ENCODE data around the gene PLAU. TPM values are rescaled to one million over a fixed set of nuclear protein-coding genes. Genes with fewer than 3 reads are reported as not detected.

PLAU gene
- total RNA-seq, 1 donor from 2014 or later, result 0.38 TPM

- TF ChIP-seq CTCF (IDR thresholded peaks at IDR 0.05; ENCODE audit: unreplicated experiment), result no peak
- no peak within 1 kb of the TSS for H3K27ac Mint-ChIP-seq
- DNase-seq (ENCODE audit: low spot score, unreplicated experiment), result peak; percentile 52
- H3K36me3 Mint-ChIP-seq (ENCODE audit: insufficient read depth), result peaks cover 13% of the 10 kb centered on the region
- H3K4me3 Mint-ChIP-seq (ENCODE audit: low read depth), result peak within 1 kb of the TSS; percentile 74
- H3K27me3 Mint-ChIP-seq, result peaks cover 25% of the 10 kb centered on the region
- peaks cover 15% of the 10 kb centered on the region for H3K4me1 Mint-ChIP-seq (ENCODE audit: low read depth)
- H3K9me3 Mint-ChIP-seq (ENCODE audit: low read depth), result no peaks in the 10 kb centered on the region
Observed at GRCh38 chr10:73874267-73875138, 36.4 kb upstream of the PLAU start, which contains the start of gene CAMK2G. CAMK2G (minus strand) TSS chr10:73874555; CDS start chr10:73874461, 94 bp downstream.

GRCh38 chr10:73875139-73875475 is 35.8 kb upstream of the PLAU start:
- no peak for TF ChIP-seq CTCF (IDR thresholded peaks at IDR 0.05; ENCODE audit: unreplicated experiment)
- H3K36me3 Mint-ChIP-seq (ENCODE audit: insufficient read depth), result peaks cover 13% of the 10 kb centered on the region
- H3K4me3 Mint-ChIP-seq (ENCODE audit: low read depth), result peak overlapping the region; percentile 74
- peaks cover 17% of the 10 kb centered on the region for H3K4me1 Mint-ChIP-seq (ENCODE audit: low read depth)
- no peak overlapping the region for H3K27ac Mint-ChIP-seq
- H3K9me3 Mint-ChIP-seq (ENCODE audit: low read depth), result no peaks in the 10 kb centered on the region
- peaks cover 29% of the 10 kb centered on the region for H3K27me3 Mint-ChIP-seq
- DNase-seq (ENCODE audit: low spot score, unreplicated experiment), result no peak

GRCh38 chr10:73876157-73876556 is 34.8 kb upstream of the PLAU start:
- DNase-seq (ENCODE audit: low spot score, unreplicated experiment), result no peak
- Mint-ChIP-seq H3K4me3 (ENCODE audit: low read depth) (peak overlapping the region; percentile 54), H3K27ac (no peak overlapping the region), H3K4me1 (ENCODE audit: low read depth) (peaks cover 17% of the 10 kb centered on the region), H3K27me3 (peaks cover 38% of the 10 kb centered on the region), H3K36me3 (ENCODE audit: insufficient read depth) (peaks cover 7% of the 10 kb centered on the region), H3K9me3 (ENCODE audit: low read depth) (no peaks in the 10 kb centered on the region)
- no peak for TF ChIP-seq CTCF (IDR thresholded peaks at IDR 0.05; ENCODE audit: unreplicated experiment)

GRCh38 chr10:73876566-73876965 is 34.4 kb upstream of the PLAU start:
- no peaks in the 10 kb centered on the region for H3K9me3 Mint-ChIP-seq (ENCODE audit: low read depth)
- H3K27me3 Mint-ChIP-seq, result peaks cover 41% of the 10 kb centered on the region
- no peak for TF ChIP-seq CTCF (IDR thresholded peaks at IDR 0.05; ENCODE audit: unreplicated experiment)
- H3K4me1 Mint-ChIP-seq (ENCODE audit: low read depth), result peaks cover 16% of the 10 kb centered on the region
- peaks cover 5% of the 10 kb centered on the region for H3K36me3 Mint-ChIP-seq (ENCODE audit: insufficient read depth)
- H3K27ac Mint-ChIP-seq, result no peak overlapping the region
- no peak for DNase-seq (ENCODE audit: low spot score, unreplicated experiment)
- peak overlapping the region; percentile 4 for H3K4me3 Mint-ChIP-seq (ENCODE audit: low read depth)

GRCh38 chr10:73876971-73877370 is 34.0 kb upstream of the PLAU start:
- Mint-ChIP-seq H3K27ac (no peak overlapping the region), H3K4me1 (ENCODE audit: low read depth) (peaks cover 12% of the 10 kb centered on the region)

More at GRCh38 chr10:73876971-73877370, 34.0 kb upstream of the PLAU start:
- H3K9me3 Mint-ChIP-seq (ENCODE audit: low read depth), result no peaks in the 10 kb centered on the region
- no peak for TF ChIP-seq CTCF (IDR thresholded peaks at IDR 0.05; ENCODE audit: unreplicated experiment)
- peaks cover 4% of the 10 kb centered on the region for H3K36me3 Mint-ChIP-seq (ENCODE audit: insufficient read depth)
- no peak for DNase-seq (ENCODE audit: low spot score, unreplicated experiment)
- peaks cover 43% of the 10 kb centered on the region for H3K27me3 Mint-ChIP-seq
- no peak overlapping the region for H3K4me3 Mint-ChIP-seq (ENCODE audit: low read depth)
